A549 (cell line): Measurements from ENCODE around the gene SCNN1B. TPM values are rescaled to one million over a fixed set of nuclear protein-coding genes. Genes with fewer than 3 reads are reported as not detected.

Experiments used
- ATAC-seq, 2 experiments: fragments of 200-7000 bp in 1 of 2; fragments of >200 bp in 1 of 2; cut with Nextera tagmentation in 1 of 2; cut with Tn5 transposase in 1 of 2; 3 replicates each; pipeline versions ENCODE4 v1.8.0 to v1.9.1; 2018 to 2020; ENCODE audit warnings: mild to moderate bottlenecking in 1 of 2, moderate library complexity in 1 of 2
- CTCF ChIA-PET: fragments of 300-600 bp; sonication (Branson Sonifier 250); formaldehyde crosslinking; extraction: SDS; loops from one replicate; lab custom pipeline; 2021; ENCODE audit warnings: antibody characterized with exemption, inconsistent platforms; lab: Yijun Ruan, JAX
- POLR2A ChIA-PET: fragments of 350-600 bp; formaldehyde crosslinking; extraction: SDS; loops from one replicate; lab custom pipeline; 2021; ENCODE audit warnings: antibody characterized with exemption, inconsistent platforms; lab: Yijun Ruan, JAX
- DNase-seq, 2 experiments: peaks; one replicate each; pipeline versions ENCODE4 v3.0.0 to v3.0.0-alpha.2; 2011 to 2016; ENCODE audit warnings: low read depth in 1 of 2, low spot score in 1 of 2
- FAIRE-seq: peaks from 2 replicates; lab custom pipeline; 2011; peaks lifted over from hg19 to GRCh38; lab: Jason Lieb, UNC
- H3K27ac ChIP-seq, 2 experiments: fragments of >200 bp; sonication (Bioruptor Twin); formaldehyde crosslinking; 3 replicates each; pipeline ENCODE4 v1.5.1; 2016 to 2017
- H3K4me1 ChIP-seq: fragments of >200 bp; sonication (Bioruptor Twin); formaldehyde crosslinking; 3 replicates; pipeline ENCODE4 v1.6.1; 2016
- H3K4me2 ChIP-seq: fragments of >200 bp; sonication (Bioruptor Twin); formaldehyde crosslinking; 3 replicates; pipeline ENCODE4 v1.6.1; 2016
- H3K4me3 ChIP-seq: fragments of >200 bp; sonication (Bioruptor Twin); formaldehyde crosslinking; 3 replicates; pipeline ENCODE4 v1.5.1; 2016
- H3K9me3 ChIP-seq: fragments of >200 bp; sonication (Bioruptor Twin); formaldehyde crosslinking; 3 replicates; pipeline ENCODE4 v1.6.1; 2016
- BHLHE40 ChIP-seq: IDR thresholded peaks from 2 replicates; pipeline ENCODE4 v1.6.1; 2012; ENCODE audit warnings: low read depth, low read length, inconsistent platforms
- CHD4 ChIP-seq: fragments of 200-600 bp; sonication (generic); IDR thresholded peaks from 2 replicates; pipeline ENCODE4 v1.6.1; 2016; ENCODE audit warnings: antibody characterized with exemption, mild to moderate bottlenecking, borderline replicate concordance
- E2F6 ChIP-seq: IDR thresholded peaks from 2 replicates; pipeline ENCODE4 v1.6.1; 2012; ENCODE audit warnings: low read depth, borderline replicate concordance
- EHF ChIP-seq: fragments of 250-450 bp; sonication (Bioruptor Pico); IDR thresholded peaks from 2 replicates; pipeline ENCODE4 v1.5.0; 2020; ENCODE audit warnings: mild to moderate bottlenecking
- HEYL ChIP-seq: fragments of 250-450 bp; sonication (Bioruptor Pico); IDR thresholded peaks from 2 replicates; pipeline ENCODE4 v1.8.0; 2021; ENCODE audit warnings: mild to moderate bottlenecking, moderate library complexity
- HOXA7 ChIP-seq: fragments of 250-450 bp; sonication (Bioruptor Pico); IDR thresholded peaks from 2 replicates; pipeline ENCODE4 v1.5.0; 2020; ENCODE audit warnings: mild to moderate bottlenecking, moderate library complexity
- HOXB13 ChIP-seq: fragments of 250-450 bp; sonication (Bioruptor Pico); IDR thresholded peaks from 2 replicates; pipeline ENCODE4 v1.5.0; 2020; ENCODE audit warnings: low read depth, mild to moderate bottlenecking, moderate library complexity
- KDM1A ChIP-seq: fragments of 200-600 bp; sonication (generic); IDR thresholded peaks from 2 replicates; pipeline ENCODE4 v1.6.1; 2016; ENCODE audit warnings: low read depth, mild to moderate bottlenecking
- MAFK ChIP-seq: fragments of 450-650 bp; IDR thresholded peaks from 2 replicates; pipeline ENCODE4 v1.6.1; 2014; ENCODE audit not compliant: partially characterized antibody
- MAZ ChIP-seq: fragments of 150-350 bp; IDR thresholded peaks from 2 replicates; pipeline ENCODE4 v1.6.1; 2014; ENCODE audit warnings: antibody characterized with exemption, low read depth, low read length, borderline replicate concordance
- MYC ChIP-seq: IDR thresholded peaks from 2 replicates; pipeline ENCODE4 v1.6.1; 2012; ENCODE audit warnings: mild to moderate bottlenecking, inconsistent platforms, low read length, improper control_type of control experiment, borderline replicate concordance
- NPAS2 ChIP-seq: fragments of 250-450 bp; sonication (Bioruptor Pico); IDR thresholded peaks from 2 replicates; pipeline ENCODE4 v1.8.0; 2022; ENCODE audit warnings: mild to moderate bottlenecking, moderate library complexity, borderline replicate concordance
- RFX5 ChIP-seq: fragments of 450-650 bp; IDR thresholded peaks from 2 replicates; pipeline ENCODE4 v1.7.1; 2014; ENCODE audit warnings: antibody characterized with exemption, mild to moderate bottlenecking, moderate library complexity
- ZFP36 ChIP-seq: fragments of 450-650 bp; IDR thresholded peaks from 2 replicates; pipeline ENCODE4 v1.6.1; 2014; ENCODE audit warnings: borderline replicate concordance; ENCODE audit not compliant: partially characterized antibody
- ZSCAN20 ChIP-seq: fragments of 250-450 bp; sonication (Bioruptor Pico); IDR thresholded peaks from 2 replicates; pipeline ENCODE4 v1.8.0; 2022; ENCODE audit warnings: mild to moderate bottlenecking, moderate library complexity
- WGBS: methylation state at CpG from one replicate; pipeline ENCODE4 v1.1.6; 2017; ENCODE audit errors: missing lambda C conversion rate; 5-methylcytosine and 5-hydroxymethylcytosine counted together
- polyA plus RNA-seq, 4 experiments: library from polyadenylated mRNA; depleted of rRNA in 3 of 4; stranded (reverse); fragments of >200 nt; fragmentation: RNase III in 1 of 4; extraction: RNeasy Plus Mini Kit Qiagen cat#74134 plus additional on column Dnase treatment in 1 of 4; gene quantifications; 2 replicates in 3 of 4; 3 replicates in 1 of 4; pipeline ENCODE4 v1.2.3, GENCODE V29; 2011 to 2017
- TF ChIP-seq, protein P1 (sequence below): IDR thresholded peaks from 2 replicates; pipeline ENCODE4 v1.6.1; 2012
- TF ChIP-seq, protein P2 (sequence below): fragments of >200 bp; sonication (Bioruptor Twin); formaldehyde crosslinking; IDR thresholded peaks from 3 replicates; pipeline ENCODE4 v1.5.1; 2016
- TF ChIP-seq, protein P3 (sequence below): fragments of 150-350 bp; IDR thresholded peaks from 2 replicates; pipeline ENCODE4 v1.6.1; 2014; ENCODE audit warnings: low read depth, mild to moderate bottlenecking, low read length
- TF ChIP-seq, protein P4 (sequence below): IDR thresholded peaks from 2 replicates; pipeline ENCODE4 v1.6.1; 2012

SCNN1B gene
- polyA plus RNA-seq, 2 of the 4 experiments (the other 2 are of a cell fraction), result 0.25 TPM; not detected in 1

DNA sequence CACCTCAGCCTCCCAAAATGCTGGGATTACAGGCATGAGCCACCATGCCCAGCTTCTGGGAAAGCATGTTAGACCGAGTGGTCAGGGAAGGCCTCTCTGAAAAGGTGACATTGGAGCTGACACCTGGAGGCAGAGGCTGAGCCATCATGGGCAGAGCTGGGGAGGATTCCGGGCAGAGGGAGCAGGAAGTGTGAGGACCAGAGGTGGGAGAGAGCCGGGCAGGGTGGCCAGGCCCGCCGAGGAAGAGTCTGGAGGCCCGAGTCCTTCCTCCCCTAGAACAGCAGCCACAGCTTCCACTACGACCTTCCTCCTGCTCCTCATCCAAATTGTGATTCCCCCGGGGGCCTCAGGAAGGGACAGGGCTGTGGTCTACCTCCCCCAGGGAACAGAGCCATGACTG, 76.2 kb downstream of the SCNN1B start (continued):
- no peak for TF ChIP-seq BHLHE40
- TF ChIP-seq MAFK, result no peak
- TF ChIP-seq HOXB13 (CRISPR knock-in tag), result no peak
- no peak for TF ChIP-seq HEYL (CRISPR knock-in tag)
- TF ChIP-seq, protein P1, sequence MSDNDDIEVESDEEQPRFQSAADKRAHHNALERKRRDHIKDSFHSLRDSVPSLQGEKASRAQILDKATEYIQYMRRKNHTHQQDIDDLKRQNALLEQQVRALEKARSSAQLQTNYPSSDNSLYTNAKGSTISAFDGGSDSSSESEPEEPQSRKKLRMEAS, result no peak
- TF ChIP-seq MAZ, result no peak
- no peak for TF ChIP-seq ZSCAN20 (CRISPR knock-in tag)
- no peak for TF ChIP-seq MYC
- TF ChIP-seq, protein P2, sequence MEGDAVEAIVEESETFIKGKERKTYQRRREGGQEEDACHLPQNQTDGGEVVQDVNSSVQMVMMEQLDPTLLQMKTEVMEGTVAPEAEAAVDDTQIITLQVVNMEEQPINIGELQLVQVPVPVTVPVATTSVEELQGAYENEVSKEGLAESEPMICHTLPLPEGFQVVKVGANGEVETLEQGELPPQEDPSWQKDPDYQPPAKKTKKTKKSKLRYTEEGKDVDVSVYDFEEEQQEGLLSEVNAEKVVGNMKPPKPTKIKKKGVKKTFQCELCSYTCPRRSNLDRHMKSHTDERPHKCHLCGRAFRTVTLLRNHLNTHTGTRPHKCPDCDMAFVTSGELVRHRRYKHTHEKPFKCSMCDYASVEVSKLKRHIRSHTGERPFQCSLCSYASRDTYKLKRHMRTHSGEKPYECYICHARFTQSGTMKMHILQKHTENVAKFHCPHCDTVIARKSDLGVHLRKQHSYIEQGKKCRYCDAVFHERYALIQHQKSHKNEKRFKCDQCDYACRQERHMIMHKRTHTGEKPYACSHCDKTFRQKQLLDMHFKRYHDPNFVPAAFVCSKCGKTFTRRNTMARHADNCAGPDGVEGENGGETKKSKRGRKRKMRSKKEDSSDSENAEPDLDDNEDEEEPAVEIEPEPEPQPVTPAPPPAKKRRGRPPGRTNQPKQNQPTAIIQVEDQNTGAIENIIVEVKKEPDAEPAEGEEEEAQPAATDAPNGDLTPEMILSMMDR, result no peak
- no peak for TF ChIP-seq E2F6

DNA sequence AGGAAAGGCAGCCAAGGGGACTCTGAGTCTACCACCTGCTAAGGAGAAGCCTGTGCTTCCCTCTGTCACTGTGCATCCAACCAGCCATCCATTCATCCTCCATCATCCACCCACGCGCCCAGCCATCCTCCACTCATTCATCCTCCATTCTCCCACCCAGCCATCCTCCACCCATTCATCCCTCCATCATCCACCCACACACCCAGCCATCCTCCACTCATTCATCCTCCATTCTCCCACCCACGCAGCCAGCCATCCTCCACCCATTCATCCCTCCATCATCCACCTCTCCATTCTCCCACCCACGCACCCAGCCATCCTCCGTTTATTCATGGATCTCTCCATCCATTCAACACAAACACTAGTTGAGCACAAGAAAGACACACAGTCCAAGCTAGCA, 76.8 kb downstream of the SCNN1B start:
- WGBS, result 88% methylated on average over 5 of the region's 5 CpGs
- TF ChIP-seq RFX5 (no peak), MAFK (no peak), EHF (CRISPR knock-in tag) (no peak), HOXA7 (CRISPR knock-in tag) (no peak), KDM1A (no peak), CHD4 (no peak), NPAS2 (CRISPR knock-in tag) (no peak), ZFP36 (no peak)
- TF ChIP-seq, protein P3, sequence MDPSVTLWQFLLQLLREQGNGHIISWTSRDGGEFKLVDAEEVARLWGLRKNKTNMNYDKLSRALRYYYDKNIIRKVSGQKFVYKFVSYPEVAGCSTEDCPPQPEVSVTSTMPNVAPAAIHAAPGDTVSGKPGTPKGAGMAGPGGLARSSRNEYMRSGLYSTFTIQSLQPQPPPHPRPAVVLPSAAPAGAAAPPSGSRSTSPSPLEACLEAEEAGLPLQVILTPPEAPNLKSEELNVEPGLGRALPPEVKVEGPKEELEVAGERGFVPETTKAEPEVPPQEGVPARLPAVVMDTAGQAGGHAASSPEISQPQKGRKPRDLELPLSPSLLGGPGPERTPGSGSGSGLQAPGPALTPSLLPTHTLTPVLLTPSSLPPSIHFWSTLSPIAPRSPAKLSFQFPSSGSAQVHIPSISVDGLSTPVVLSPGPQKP, result no peak
- TF ChIP-seq, protein P2, result no peak
- TF ChIP-seq, protein P4, sequence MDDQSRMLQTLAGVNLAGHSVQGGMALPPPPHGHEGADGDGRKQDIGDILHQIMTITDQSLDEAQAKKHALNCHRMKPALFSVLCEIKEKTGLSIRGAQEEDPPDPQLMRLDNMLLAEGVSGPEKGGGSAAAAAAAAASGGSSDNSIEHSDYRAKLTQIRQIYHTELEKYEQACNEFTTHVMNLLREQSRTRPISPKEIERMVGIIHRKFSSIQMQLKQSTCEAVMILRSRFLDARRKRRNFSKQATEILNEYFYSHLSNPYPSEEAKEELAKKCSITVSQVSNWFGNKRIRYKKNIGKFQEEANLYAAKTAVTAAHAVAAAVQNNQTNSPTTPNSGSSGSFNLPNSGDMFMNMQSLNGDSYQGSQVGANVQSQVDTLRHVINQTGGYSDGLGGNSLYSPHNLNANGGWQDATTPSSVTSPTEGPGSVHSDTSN, result no peak
- TF ChIP-seq, protein P1, result no peak
- Histone ChIP-seq H3K4me1 (no peaks in the 10 kb centered on the region), H3K27ac (no peak overlapping the region), H3K9me3 (no peaks in the 10 kb centered on the region), H3K4me2 (no peak overlapping the region), H3K4me3 (no peak overlapping the region)
- DNase-seq (no peak), FAIRE-seq (no peak), ATAC-seq (no peak)
- ChIA-PET POLR2A (no interaction called here), CTCF (interaction anchor here (0.6 to 1.2 kb wide), 2 partner anchors 18 to 55 kb away, joined by 3 to 4 read pairs; no protein-coding TSS in a partner anchor)
